SK-N-DZ (cell line): ENCODE measurements around the gene BRPF1.
"Not testable (repeated sequence)": the region's sequence is repeated elsewhere in the genome, so short reads cannot be mapped to it uniquely, and the experiment has no call there.

Source experiments
- DNase-seq: peaks from one replicate; pipeline ENCODE4 v3.0.0-alpha.2; 2015; ENCODE audit warnings: low spot score

BRPF1 gene

DNA sequence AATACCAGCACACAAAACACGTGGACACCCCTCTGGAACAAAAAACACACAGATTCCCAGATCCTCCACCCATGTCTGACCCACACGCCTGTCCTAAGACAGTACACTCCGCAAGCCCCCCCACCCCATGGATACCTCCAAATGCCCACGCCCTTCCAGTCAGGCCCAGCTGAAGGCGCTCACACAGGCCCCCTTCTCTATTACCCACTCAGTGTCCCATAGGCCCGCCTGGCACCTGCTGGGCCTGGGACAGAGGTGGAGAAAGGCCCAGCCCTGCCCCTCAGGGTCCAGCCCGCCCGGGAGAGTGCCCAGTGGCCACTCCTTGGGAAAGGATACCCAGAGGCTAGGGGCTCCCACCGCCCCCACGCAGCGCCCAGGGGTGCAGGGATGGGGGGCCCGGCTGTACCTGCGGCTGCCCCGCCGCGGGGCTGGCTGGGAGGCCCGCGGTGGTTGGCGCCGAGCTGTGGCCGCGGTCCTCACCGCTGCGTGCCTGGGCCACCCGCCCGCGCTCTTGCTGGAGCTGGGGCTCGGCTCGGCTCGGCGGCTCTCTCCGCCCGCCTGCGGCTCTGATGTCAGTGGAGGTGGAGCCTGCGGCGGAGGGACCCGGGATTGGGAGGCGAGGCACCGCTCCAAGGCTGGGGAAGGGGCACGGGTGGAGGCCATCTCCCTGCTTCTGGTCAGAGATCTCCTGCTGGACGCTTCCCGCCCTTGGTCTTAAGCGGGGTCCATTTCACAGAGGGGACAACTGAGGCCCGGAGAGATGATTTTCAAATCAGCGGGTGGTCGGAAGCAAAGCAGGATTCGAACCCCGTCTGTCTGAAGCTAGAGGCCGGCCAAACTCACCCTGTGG lies 38.1 kb downstream of the BRPF1 start, which contains the start of gene CAMK1:
Gene CAMK1, minus strand, starts transcription at position 522 of the 850 bp plus-strand sequence. CDS start 2,198 bp downstream, outside the sequence.
- DNase-seq: peak; percentile 81

- DNase-seq: no peak
Observed at GRCh38 chr3:9770276-9770812, 38.8 kb downstream of the BRPF1 start.

- DNase-seq: not testable (repeated sequence)
Observed at GRCh38 chr3:9771007-9771406, 39.5 kb downstream of the BRPF1 start.

DNA sequence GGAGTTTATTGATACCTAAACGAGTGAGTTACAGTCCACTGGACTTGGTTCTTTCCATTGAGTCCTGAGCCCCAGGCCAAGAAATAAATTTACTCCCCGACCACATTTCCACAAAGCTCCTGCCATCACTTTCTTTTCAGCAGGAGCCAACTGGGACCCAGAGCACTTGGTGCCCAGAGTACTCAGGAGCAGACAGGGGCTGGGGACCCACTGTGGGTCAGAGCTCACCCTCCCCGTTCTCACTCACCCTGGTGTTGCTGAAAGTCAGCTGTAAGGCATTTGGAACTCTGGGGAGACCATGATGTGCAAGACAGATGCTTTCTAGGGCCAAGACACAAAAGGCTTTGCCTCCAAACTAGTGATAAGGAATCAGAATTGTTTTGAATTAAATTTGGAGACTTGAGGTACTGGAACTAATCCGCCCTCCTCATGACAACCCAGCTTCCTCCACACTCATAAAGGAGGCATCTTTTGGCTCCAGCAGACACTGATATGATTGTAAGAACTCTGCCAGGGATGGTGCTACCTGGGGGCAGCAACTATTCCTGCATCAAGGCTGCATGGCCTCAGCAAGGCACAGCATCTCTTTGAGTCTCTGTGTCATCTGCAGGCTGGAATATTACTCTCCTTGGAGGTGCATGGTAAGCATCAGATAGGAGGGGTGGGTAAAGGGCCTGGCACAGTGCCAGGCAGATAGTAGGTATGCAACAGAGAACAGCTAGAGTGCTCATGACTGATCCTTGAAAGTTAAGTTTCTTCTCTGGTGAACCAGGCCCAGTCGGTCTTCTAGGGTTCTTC lies 45.6 kb downstream of the BRPF1 start:
- no peak for DNase-seq

GRCh38 chr3:9777694-9778021 lies 46.1 kb downstream of the BRPF1 start:
- no peak for DNase-seq

DNA sequence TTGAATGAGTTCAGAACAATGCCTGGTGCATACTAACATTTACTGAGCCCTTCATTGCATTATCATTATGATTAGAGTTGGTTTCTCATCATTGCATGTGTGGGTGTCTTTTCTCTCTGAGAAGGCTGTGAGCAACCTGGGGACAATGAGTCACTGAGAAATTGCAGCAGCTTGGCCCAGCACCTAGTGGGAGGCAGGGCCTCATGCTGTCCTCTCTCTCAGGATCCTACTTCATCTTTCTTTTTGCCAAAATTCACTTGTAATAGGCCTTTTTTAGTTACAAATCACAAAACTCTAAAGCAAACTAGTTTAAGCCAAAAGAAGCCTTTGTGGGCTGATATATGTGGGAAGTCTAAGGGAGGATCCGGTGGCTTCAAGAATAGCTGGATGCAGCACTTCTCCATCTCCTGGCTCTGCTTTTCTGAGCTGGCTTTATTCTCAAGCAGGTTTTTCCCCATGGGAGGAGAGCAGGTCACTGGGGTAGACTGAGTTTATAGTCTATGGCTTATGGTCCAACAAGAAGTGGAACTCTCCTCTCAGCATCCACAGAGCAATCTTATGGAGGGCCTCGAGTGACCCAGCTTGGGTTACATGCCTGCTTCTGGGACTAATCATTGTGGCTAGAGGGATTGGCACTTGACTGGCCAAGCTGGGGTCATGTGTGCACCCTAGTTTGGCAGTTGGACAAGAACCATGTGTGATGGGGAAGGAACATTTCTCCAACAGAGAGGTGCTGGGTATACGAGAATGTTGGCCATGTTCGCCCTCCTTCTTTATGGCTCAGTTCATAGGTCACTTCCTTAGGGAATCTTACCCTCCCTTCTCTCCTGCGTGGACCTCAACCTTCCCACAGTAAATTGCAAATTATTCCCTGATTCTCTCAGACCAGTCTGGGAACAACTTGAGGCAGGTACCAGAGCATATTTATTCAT lies 46.9 kb downstream of the BRPF1 start:
- no peak for DNase-seq

DNA sequence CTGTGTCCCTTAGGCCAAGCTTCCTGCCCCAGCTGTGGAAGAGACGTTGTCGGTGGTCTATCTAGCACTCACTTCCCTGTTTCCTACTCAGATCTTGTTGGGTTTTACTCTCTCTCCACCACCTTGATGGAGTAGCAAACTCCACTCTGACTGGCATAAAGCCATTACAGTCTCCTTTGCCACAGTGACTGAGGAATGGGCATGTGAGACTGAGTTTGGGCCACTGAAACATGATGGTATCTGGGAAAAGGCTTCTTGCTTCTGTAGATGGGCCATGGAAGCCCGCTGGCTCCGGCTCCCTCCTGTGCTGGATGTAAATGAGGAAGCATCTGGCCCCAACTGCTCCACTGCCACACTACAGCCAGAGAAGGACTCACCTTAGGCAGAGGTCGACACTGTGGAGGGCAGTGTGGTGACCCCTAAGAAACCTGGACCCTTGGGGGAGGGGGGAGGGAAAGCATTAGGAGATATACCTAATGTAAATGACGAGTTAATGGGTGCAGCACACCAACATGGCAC lies 47.6 kb downstream of the BRPF1 start:
- DNase-seq: no peak

DNA sequence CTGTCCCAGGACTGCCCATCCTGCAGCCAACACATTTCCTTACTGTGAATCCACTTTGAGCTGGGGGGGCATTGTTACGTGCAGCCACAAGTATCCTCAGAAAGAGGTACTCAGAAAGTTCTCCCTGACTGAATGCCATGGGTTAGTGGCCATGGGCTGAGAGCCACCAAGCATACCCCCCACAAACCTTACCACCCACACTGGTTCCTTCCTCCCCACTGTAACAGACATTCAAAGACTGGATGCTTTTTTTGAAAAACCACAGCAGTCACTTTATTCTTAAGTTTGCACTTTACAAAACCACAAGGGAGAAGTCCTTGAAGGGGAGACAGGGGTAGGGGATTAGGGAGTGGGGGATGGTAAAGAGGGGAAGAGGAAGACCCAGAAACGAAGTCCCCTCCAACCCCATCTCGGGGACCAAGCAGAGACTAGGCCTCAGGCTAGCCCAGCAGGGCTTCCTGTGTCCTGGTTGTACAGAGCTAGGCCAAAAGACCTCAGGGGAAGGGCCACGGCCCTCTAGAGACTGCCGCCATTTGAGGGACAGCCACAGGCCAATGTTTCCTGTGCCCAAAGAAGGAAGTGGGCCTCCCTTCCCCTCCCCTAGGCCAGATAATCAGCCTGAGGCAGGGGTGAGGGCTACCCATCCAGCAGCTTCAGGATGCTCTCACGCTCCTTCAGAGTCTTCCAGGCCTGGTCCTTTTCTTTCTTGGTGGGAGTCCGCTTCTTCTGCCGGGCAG lies 48.4 kb downstream of the BRPF1 start:
- no peak for DNase-seq

DNA sequence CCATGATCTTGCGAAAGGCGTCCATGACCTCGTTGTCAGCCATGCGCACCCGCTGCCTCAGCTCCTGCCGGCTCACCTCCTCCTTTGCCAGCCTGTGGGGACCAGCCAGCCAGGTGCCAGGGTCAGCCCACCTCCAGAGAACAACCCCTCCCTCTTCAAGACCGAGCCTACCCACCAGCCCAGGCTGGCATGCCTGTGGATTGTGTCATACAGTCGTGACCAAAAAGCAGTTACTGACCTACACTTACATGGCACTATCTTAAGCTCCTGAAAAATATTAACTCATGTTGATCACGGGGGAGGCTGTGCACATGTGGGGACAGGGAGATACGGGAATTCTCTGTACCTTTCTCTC lies 48.9 kb downstream of the BRPF1 start:
- no peak for DNase-seq

DNA sequence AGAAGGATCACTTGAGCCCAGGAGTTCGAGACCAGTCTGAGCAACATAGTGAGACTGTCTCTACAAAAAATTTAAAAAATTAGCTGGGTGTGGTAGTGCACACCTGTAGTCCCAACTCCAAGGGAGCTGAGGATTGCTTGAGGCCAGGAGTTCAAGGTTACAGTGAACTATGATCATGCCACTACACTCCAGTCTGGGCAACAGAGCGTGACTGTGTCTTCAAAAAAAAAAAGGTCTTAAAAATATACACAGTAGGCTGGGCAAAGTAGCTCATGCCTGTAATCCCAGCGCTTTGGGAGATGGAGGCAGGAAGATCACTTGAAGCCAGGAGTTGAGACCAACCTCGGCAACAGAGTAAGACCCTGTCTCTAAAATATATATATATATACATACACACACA lies 49.4 kb downstream of the BRPF1 start:
- no peak for DNase-seq

DNA sequence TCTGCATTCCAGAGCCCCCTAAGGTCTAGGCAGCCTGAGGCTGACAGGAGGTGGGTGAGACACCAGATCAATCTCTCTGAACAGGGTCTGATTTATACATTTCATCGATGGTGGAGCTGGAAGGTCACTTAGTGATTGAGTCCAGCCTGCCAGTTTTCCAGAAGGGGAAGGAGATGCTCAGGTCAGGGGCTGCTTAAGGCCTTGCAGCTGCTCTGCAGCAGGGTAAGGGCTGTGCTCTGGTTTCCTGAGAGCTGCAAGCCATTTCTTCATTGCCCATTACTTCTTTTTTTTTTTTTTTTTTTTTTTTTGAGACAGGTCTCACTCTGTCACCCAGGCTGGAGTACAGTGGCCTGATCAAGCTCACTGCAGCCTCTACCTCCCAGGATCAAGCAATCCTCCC lies 50.0 kb downstream of the BRPF1 start:
- DNase-seq: no peak

- DNase-seq: no peak
Observed at GRCh38 chr3:9781978-9782603, 50.6 kb downstream of the BRPF1 start.

DNA sequence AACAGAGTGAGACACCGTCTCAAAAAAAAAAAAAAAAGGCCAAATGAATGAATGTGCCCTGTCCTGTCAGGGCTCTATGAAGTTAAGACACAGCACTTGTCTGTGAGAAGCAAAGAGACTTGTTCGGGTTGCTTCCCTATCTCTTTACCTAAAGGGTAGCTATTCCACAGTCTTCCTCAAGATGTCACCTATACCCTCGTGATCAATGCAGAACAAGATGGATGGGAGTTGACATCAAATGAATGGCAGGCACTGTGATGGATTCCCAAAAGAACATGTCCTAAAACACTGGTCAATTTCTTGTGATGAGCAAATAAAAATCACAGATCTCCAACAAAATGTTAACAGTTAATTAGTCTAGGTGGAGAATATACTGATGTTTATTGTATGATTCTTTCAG lies 51.2 kb downstream of the BRPF1 start:
- no peak for DNase-seq

GRCh38 chr3:9783954-9784353 lies 52.4 kb downstream of the BRPF1 start:
- no peak for DNase-seq

GRCh38 chr3:9784965-9785364 lies 53.4 kb downstream of the BRPF1 start:
- no peak for DNase-seq

GRCh38 chr3:9785602-9786001 lies 54.1 kb downstream of the BRPF1 start:
- DNase-seq: peak; percentile 75

DNA sequence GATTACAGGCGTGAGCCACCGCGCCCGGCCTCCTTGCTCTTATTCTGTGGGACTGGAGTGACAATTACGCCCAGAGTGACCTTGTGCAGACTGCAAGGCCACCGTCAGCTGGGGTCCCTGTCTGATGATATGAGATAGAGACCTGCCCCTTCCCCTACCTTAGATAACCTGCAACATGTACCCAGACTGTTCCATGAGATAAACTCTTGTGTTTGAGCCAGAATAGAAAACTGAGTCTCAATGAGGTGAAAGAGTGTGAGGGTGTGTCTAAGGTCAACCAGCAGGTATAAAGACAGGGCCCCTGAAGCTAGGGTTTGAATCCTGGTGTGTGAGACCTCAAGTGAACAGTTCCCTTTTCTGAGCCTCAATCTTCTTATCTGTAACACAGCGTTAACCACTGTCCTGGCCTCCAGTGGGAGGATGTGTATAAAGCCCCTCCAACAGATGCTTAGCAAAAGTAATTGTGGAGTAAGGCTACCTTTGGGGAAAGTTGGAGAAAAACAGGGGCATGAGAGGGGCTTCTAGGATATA lies 54.7 kb downstream of the BRPF1 start:
- no peak for DNase-seq

GRCh38 chr3:9786825-9787669 lies 55.5 kb downstream of the BRPF1 start:
- DNase-seq: no peak

- no peak for DNase-seq
Observed at GRCh38 chr3:9787714-9788113, 56.2 kb downstream of the BRPF1 start.
